NCI-H1092 (cell line): ENCODE measurements around the gene NPEPL1.
"Not testable (repeated sequence)": the region's sequence is repeated elsewhere in the genome, so short reads cannot be mapped to it uniquely, and the experiment has no call there.

ENCODE experiments used
- DNase-seq: peaks from one replicate; lab custom pipeline; 2025; lab: John Stamatoyannopoulos, UW

The NPEPL1 gene

GRCh38 chr20:58742668-58743566 is 50.3 kb downstream of the NPEPL1 start:
- no peak for DNase-seq

GRCh38 chr20:58743929-58744534 is 51.4 kb downstream of the NPEPL1 start:
- DNase-seq, result no peak

GRCh38 chr20:58744836-58745235 is 52.2 kb downstream of the NPEPL1 start:
- DNase-seq, result no peak

GRCh38 chr20:58745391-58745790 is 52.8 kb downstream of the NPEPL1 start:
- DNase-seq, result no peak

- no peak for DNase-seq
Observed at GRCh38 chr20:58746620-58747019, 54.0 kb downstream of the NPEPL1 start.

GRCh38 chr20:58747211-58747610 is 54.6 kb downstream of the NPEPL1 start:
- DNase-seq, result no peak

- DNase-seq, result no peak
Observed at GRCh38 chr20:58748618-58749017, 56.0 kb downstream of the NPEPL1 start.

- DNase-seq, result no peak
Observed at GRCh38 chr20:58749098-58749769, 56.6 kb downstream of the NPEPL1 start.

- DNase-seq, result no peak
Observed at GRCh38 chr20:58749979-58750378, 57.4 kb downstream of the NPEPL1 start.

- not testable (repeated sequence) for DNase-seq
Observed at GRCh38 chr20:58750706-58751105, 58.1 kb downstream of the NPEPL1 start.

GRCh38 chr20:58751979-58752378 is 59.4 kb downstream of the NPEPL1 start:
- DNase-seq, result no peak

GRCh38 chr20:58752565-58752964 is 60.0 kb downstream of the NPEPL1 start:
- no peak for DNase-seq

GRCh38 chr20:58753267-58753921 is 60.8 kb downstream of the NPEPL1 start:
- DNase-seq, result no peak

- DNase-seq, result no peak
Observed at GRCh38 chr20:58753922-58754551, 61.4 kb downstream of the NPEPL1 start.

GRCh38 chr20:58754584-58754983 is 62.0 kb downstream of the NPEPL1 start:
- DNase-seq, result no peak

- no peak for DNase-seq
Observed at GRCh38 chr20:58755062-58755697, 62.6 kb downstream of the NPEPL1 start.

GRCh38 chr20:58755766-58756449 is 63.3 kb downstream of the NPEPL1 start:
- no peak for DNase-seq

GRCh38 chr20:58756450-58756775 is 63.8 kb downstream of the NPEPL1 start:
- no peak for DNase-seq

- not testable (repeated sequence) for DNase-seq
Observed at GRCh38 chr20:58757647-58758046, 65.0 kb downstream of the NPEPL1 start.

GRCh38 chr20:58759947-58760346 is 67.3 kb downstream of the NPEPL1 start:
- DNase-seq, result no peak

GRCh38 chr20:58760856-58761255 is 68.3 kb downstream of the NPEPL1 start:
- DNase-seq, result no peak
